Ishikawa (cell line): ENCODE data around the gene NXPE2.

Experiments
- CEBPB ChIP-seq: IDR thresholded peaks from 2 replicates; pipeline ENCODE4 v1.6.1; 2012
- CREB1 ChIP-seq: IDR thresholded peaks from 2 replicates; pipeline ENCODE4 v1.6.1; 2012; ENCODE audit warnings: low read depth
- EGR1 ChIP-seq: IDR thresholded peaks from 2 replicates; pipeline ENCODE4 v1.6.1; 2012
- EP300 ChIP-seq: IDR thresholded peaks from 2 replicates; pipeline ENCODE4 v1.6.1; 2012; ENCODE audit warnings: borderline replicate concordance
- FOXM1 ChIP-seq: IDR thresholded peaks from 2 replicates; pipeline ENCODE4 v1.6.1; 2012; ENCODE audit warnings: low read depth, borderline replicate concordance
- MAX ChIP-seq: IDR thresholded peaks from 2 replicates; pipeline ENCODE4 v1.6.1; 2012
- NFIC ChIP-seq: IDR thresholded peaks from 2 replicates; pipeline ENCODE4 v1.6.1; 2012
- RAD21 ChIP-seq: IDR thresholded peaks from 2 replicates; pipeline ENCODE4 v1.6.1; 2012; ENCODE audit warnings: low read depth
- REST ChIP-seq: IDR thresholded peaks from 2 replicates; pipeline ENCODE4 v1.6.1; 2012; ENCODE audit warnings: low read depth, mild to moderate bottlenecking
- TAF1 ChIP-seq: IDR thresholded peaks from 2 replicates; pipeline ENCODE4 v1.6.1; 2012; ENCODE audit warnings: low read depth, mild to moderate bottlenecking
- TCF12 ChIP-seq: IDR thresholded peaks from 2 replicates; pipeline ENCODE4 v1.6.1; 2012; ENCODE audit warnings: low read depth
- TEAD4 ChIP-seq: IDR thresholded peaks from 2 replicates; pipeline ENCODE4 v1.6.1; 2012
- USF1 ChIP-seq: IDR thresholded peaks from 2 replicates; pipeline ENCODE4 v1.6.1; 2012
- YY1 ChIP-seq: IDR thresholded peaks from 2 replicates; pipeline ENCODE4 v1.6.1; 2012; ENCODE audit warnings: low read depth

GRCh38 chr11:114679505-114679904 lies 1.2 kb downstream of the NXPE2 start:
- TF ChIP-seq EP300 (no peak), MAX (no peak), REST (no peak), NFIC (no peak), CREB1 (no peak), YY1 (no peak), RAD21 (no peak), TEAD4 (no peak), CEBPB (no peak), FOXM1 (no peak), TAF1 (no peak), USF1 (no peak), TCF12 (no peak), EGR1 (no peak)
